GM12873 (cell line): ENCODE results near the gene DYNC1LI1.

Experiments
- CTCF ChIP-seq: IDR thresholded peaks from 2 replicates; pipeline ENCODE4 v1.5.1; 2012; ENCODE audit warnings: low read depth, mild to moderate bottlenecking, moderate library complexity, low read length, control low read depth; ENCODE audit not compliant: insufficient read depth; ENCODE audit errors: missing control alignments

The DYNC1LI1 gene

GRCh38 chr3:32606960-32607359 is 36.3 kb upstream of the DYNC1LI1 start:
- no peak for TF ChIP-seq CTCF

- no peak for TF ChIP-seq CTCF
Observed at GRCh38 chr3:32606277-32606676, 35.6 kb upstream of the DYNC1LI1 start.

DNA sequence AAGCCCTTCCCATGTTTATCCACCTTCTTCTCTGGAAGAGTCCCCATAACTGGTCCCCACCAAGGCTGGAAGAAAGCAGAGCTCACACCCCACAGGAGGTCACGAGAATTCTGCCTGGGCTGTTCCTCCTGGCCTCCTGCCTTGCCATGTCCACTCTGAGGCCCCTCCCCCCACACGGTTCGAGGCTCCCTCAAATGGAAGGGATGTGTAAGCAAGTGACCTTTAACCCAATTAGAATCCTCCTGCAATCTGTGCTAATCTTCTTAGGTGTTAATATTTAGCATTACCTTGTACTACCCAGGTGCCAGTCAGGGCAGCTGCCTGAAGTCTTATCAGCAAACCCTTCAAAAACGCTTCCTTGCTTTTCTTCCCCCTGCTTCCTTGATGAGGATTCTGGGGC is 32.4 kb upstream of the DYNC1LI1 start:
- TF ChIP-seq CTCF: no peak

- TF ChIP-seq CTCF: no peak
Observed at GRCh38 chr3:32602206-32602605, 31.5 kb upstream of the DYNC1LI1 start.

DNA sequence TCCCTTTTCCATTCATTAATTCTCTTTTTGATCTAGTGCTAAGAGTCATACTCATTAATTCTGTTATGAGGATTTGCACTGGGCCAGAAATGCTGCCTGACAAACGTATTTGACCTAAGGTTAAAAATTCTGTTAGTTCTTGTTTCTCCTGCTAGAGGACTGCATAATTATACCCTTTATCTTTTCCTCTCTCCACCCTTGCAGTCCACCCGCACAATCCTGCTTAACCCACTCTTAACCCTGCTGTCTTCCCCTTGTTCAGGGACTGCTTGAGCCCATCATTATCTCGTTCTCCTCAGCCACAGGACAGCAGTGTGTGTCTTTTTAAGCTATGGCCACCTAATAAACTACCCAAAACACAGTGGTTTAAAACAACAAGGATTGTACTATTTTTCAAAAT is 31.1 kb upstream of the DYNC1LI1 start:
- no peak for TF ChIP-seq CTCF

DNA sequence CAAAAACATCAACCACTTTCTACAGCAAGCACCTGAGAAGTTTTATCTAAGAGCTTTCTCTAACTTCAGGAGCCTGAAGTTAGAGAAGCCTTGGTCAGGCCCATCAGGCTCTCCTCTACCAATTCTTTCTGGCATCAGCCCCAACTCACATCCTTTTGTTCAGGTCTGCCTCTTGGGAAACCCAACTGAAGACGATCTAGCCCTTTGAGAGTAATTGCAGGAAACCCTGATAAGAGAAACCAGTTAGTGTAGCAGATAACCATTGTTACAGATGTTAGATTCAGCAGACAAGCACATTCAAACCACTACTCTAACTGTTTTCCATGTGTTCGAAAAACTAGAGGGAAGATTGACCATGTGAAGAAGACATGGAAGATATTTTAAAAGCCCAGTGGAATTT is 27.0 kb upstream of the DYNC1LI1 start:
- no peak for TF ChIP-seq CTCF

DNA sequence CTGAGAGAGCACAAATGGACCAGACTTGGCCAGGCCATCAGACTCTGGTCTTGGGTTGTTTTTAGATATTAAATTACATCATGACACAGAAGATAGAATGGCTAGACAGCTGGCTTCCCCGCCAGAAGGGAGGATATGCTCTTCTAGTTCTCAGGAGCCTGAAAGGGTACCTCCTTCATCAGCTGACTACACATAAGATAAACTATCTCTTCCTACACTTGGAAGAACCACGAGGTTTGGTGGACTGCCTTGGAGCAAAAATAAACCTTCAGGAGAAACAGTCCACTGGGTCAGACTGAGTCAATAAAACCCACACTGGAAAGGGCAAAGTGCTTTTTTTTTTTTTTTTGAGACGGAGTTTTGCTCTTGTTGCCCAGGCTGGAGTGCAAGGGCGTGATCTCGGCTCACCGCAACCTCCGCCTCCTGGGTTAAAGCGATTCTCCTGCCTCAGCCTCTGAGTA is 26.3 kb upstream of the DYNC1LI1 start:
- no peak for TF ChIP-seq CTCF

- TF ChIP-seq CTCF: no peak
Observed at GRCh38 chr3:32596282-32596908, 25.7 kb upstream of the DYNC1LI1 start.
